ENCODE data around the gene ACYP2. TPM values are rescaled to one million over a fixed set of nuclear protein-coding genes. Genes with fewer than 3 reads are reported as not detected.

Gene ACYP2
- total and polyA plus RNA-seq, 4 experiments from 2014 or later = 13.1 to 16.9 (median 16.8) TPM

- no peak for DNase-seq
- H3K9me3 Mint-ChIP-seq = no peaks in the 10 kb centered on the region
- Histone ChIP-seq H3K36me3 (ENCODE audit: insufficient read depth, low read length) (no peaks in the 10 kb centered on the region), H3K4me3 (ENCODE audit: low read length in 2 of 2) (no peak overlapping the region), H3K27ac (ENCODE audit: low read depth, low read length) (no peak overlapping the region), H3K4me1 (ENCODE audit: insufficient read depth, low read length) (no peaks in the 10 kb centered on the region), H3K9me3 (ENCODE audit: control insufficient read depth in 1 of 2, low read length in 2 of 2) (no peaks in the 10 kb centered on the region), H3K27me3 (ENCODE audit: insufficient read depth, low read length) (no peaks in the 10 kb centered on the region)
- H3K27me3 Mint-ChIP-seq = peaks cover 1 to 2% of the 10 kb centered on the region in 2 donors
- intact Hi-C loops (cut with micrococcal nuclease) = no loop called here
- no peak overlapping the region for H3K4me3 Mint-ChIP-seq
- POLR2A ChIA-PET (ENCODE audit: partially characterized antibody) = no interaction called here
- H3K4me1 Mint-ChIP-seq = no peaks in the 10 kb centered on the region
- CTCF ChIA-PET (ENCODE audit: partially characterized antibody) = no interaction called here
- peaks cover 0 to 8% of the 10 kb centered on the region in 2 donors for H3K36me3 Mint-ChIP-seq
- peak overlapping the region in 1 of 7 donors; percentile 14 for H3K27ac Mint-ChIP-seq
Measured at GRCh38 chr2:54308186-54308585, 192.8 kb downstream of the ACYP2 start.

- POLR2A ChIA-PET (ENCODE audit: partially characterized antibody) = no interaction called here
- H3K4me1 Mint-ChIP-seq = no peaks in the 10 kb centered on the region
- H3K27me3 ChIP-seq (ENCODE audit: insufficient read depth, low read length) = no peaks in the 10 kb centered on the region
Measured at GRCh38 chr2:54308782-54309181, 193.4 kb downstream of the ACYP2 start.

GRCh38 chr2:54310311-54310710, 194.9 kb downstream of the ACYP2 start:
- H3K36me3 ChIP-seq (ENCODE audit: insufficient read depth, low read length) = no peaks in the 10 kb centered on the region
- no peak overlapping the region for H3K4me3 ChIP-seq (ENCODE audit: low read length in 2 of 2)
- intact Hi-C loops (cut with micrococcal nuclease) = no loop called here
- no peaks in the 10 kb centered on the region for H3K27me3 ChIP-seq (ENCODE audit: insufficient read depth, low read length)
- DNase-seq = no peak
- H3K9me3 ChIP-seq (ENCODE audit: control insufficient read depth in 1 of 2, low read length in 2 of 2) = no peaks in the 10 kb centered on the region
- CTCF ChIA-PET (ENCODE audit: partially characterized antibody) = no interaction called here
- Mint-ChIP-seq H3K27ac (no peak overlapping the region), H3K4me3 (no peak overlapping the region), H3K9me3 (no peaks in the 10 kb centered on the region), H3K4me1 (no peaks in the 10 kb centered on the region), H3K36me3 (peaks cover 0 to 8% of the 10 kb centered on the region in 2 donors), H3K27me3 (peaks cover 2 to 4% of the 10 kb centered on the region in 2 donors)
- H3K4me1 ChIP-seq (ENCODE audit: insufficient read depth, low read length) = no peaks in the 10 kb centered on the region
- no peak overlapping the region for H3K27ac ChIP-seq (ENCODE audit: low read depth, low read length)
- POLR2A ChIA-PET (ENCODE audit: partially characterized antibody) = no interaction called here

More at GRCh38 chr2:54308782-54309181, 193.4 kb downstream of the ACYP2 start:
- no peak overlapping the region for H3K27ac Mint-ChIP-seq
- Histone ChIP-seq H3K4me3 (ENCODE audit: low read length in 2 of 2) (no peak overlapping the region), H3K27ac (ENCODE audit: low read depth, low read length) (no peak overlapping the region), H3K4me1 (ENCODE audit: insufficient read depth, low read length) (no peaks in the 10 kb centered on the region), H3K9me3 (ENCODE audit: control insufficient read depth in 1 of 2, low read length in 2 of 2) (no peaks in the 10 kb centered on the region), H3K36me3 (ENCODE audit: insufficient read depth, low read length) (no peaks in the 10 kb centered on the region)
- no peak for DNase-seq
- peaks cover 0 to 8% of the 10 kb centered on the region in 2 donors for H3K36me3 Mint-ChIP-seq
- intact Hi-C loops (cut with micrococcal nuclease) = no loop called here
- H3K4me3 Mint-ChIP-seq = no peak overlapping the region
- CTCF ChIA-PET (ENCODE audit: partially characterized antibody) = no interaction called here
- H3K27me3 Mint-ChIP-seq = peaks cover 1 to 2% of the 10 kb centered on the region in 2 donors
- H3K9me3 Mint-ChIP-seq = no peaks in the 10 kb centered on the region

- Mint-ChIP-seq H3K9me3 (peaks cover 0 to 4% (median 0%) of the 10 kb centered on the region in 8 donors), H3K4me1 (no peaks in the 10 kb centered on the region), H3K27ac (no peak overlapping the region), H3K4me3 (no peak overlapping the region), H3K27me3 (peaks cover 2 to 4% of the 10 kb centered on the region in 2 donors), H3K36me3 (peaks cover 0 to 8% of the 10 kb centered on the region in 2 donors)
- intact Hi-C loops (cut with micrococcal nuclease) = no loop called here
- Histone ChIP-seq H3K27me3 (ENCODE audit: insufficient read depth, low read length) (no peaks in the 10 kb centered on the region), H3K4me1 (ENCODE audit: insufficient read depth, low read length) (no peaks in the 10 kb centered on the region), H3K27ac (ENCODE audit: low read depth, low read length) (no peak overlapping the region), H3K4me3 (ENCODE audit: low read length in 2 of 2) (no peak overlapping the region), H3K36me3 (ENCODE audit: insufficient read depth, low read length) (no peaks in the 10 kb centered on the region), H3K9me3 (ENCODE audit: control insufficient read depth in 1 of 2, low read length in 2 of 2) (no peaks in the 10 kb centered on the region)
- POLR2A ChIA-PET (ENCODE audit: partially characterized antibody) = no interaction called here
- no peak for DNase-seq
- CTCF ChIA-PET (ENCODE audit: partially characterized antibody) = no interaction called here
Measured at GRCh38 chr2:54310961-54311360, 195.5 kb downstream of the ACYP2 start.

- no peak overlapping the region for H3K27ac ChIP-seq (ENCODE audit: low read depth, low read length)
- no peaks in the 10 kb centered on the region for H3K27me3 ChIP-seq (ENCODE audit: insufficient read depth, low read length)
- peaks cover 0 to 1% of the 10 kb centered on the region in 2 donors for H3K36me3 Mint-ChIP-seq
- DNase-seq = no peak
- H3K4me1 ChIP-seq (ENCODE audit: insufficient read depth, low read length) = no peaks in the 10 kb centered on the region
- H3K9me3 Mint-ChIP-seq = peaks cover 0 to 7% (median 0%) of the 10 kb centered on the region in 8 donors
- intact Hi-C loops (cut with micrococcal nuclease) = no loop called here
- ChIA-PET CTCF (ENCODE audit: partially characterized antibody) (no interaction called here), POLR2A (ENCODE audit: partially characterized antibody) (no interaction called here)
- no peak overlapping the region for H3K4me3 Mint-ChIP-seq
- peaks cover 2 to 4% of the 10 kb centered on the region in 2 donors for H3K27me3 Mint-ChIP-seq
- no peaks in the 10 kb centered on the region for H3K36me3 ChIP-seq (ENCODE audit: insufficient read depth, low read length)
- H3K27ac Mint-ChIP-seq = no peak overlapping the region
- no peaks in the 10 kb centered on the region for H3K9me3 ChIP-seq (ENCODE audit: control insufficient read depth in 1 of 2, low read length in 2 of 2)
- H3K4me1 Mint-ChIP-seq = no peaks in the 10 kb centered on the region
- H3K4me3 ChIP-seq (ENCODE audit: low read length in 2 of 2) = no peak overlapping the region
Measured at GRCh38 chr2:54313147-54313546, 197.7 kb downstream of the ACYP2 start.

GRCh38 chr2:54317973-54318372, 202.6 kb downstream of the ACYP2 start:
- DNase-seq = no peak
- H3K27ac Mint-ChIP-seq = no peak overlapping the region
- no peaks in the 10 kb centered on the region for H3K36me3 ChIP-seq (ENCODE audit: insufficient read depth, low read length)
- peaks cover 0 to 7% (median 0%) of the 10 kb centered on the region in 8 donors for H3K9me3 Mint-ChIP-seq
- intact Hi-C loops (cut with micrococcal nuclease) = no loop called here
- peaks cover 0 to 11% of the 10 kb centered on the region in 2 donors for H3K27me3 Mint-ChIP-seq
- no peak overlapping the region for H3K4me3 ChIP-seq (ENCODE audit: low read length in 2 of 2)
- no peaks in the 10 kb centered on the region for H3K27me3 ChIP-seq (ENCODE audit: insufficient read depth, low read length)
- no peaks in the 10 kb centered on the region for H3K4me1 Mint-ChIP-seq
- no peaks in the 10 kb centered on the region for H3K4me1 ChIP-seq (ENCODE audit: insufficient read depth, low read length)
- no peak overlapping the region for H3K4me3 Mint-ChIP-seq
- CTCF ChIA-PET (ENCODE audit: partially characterized antibody) = no interaction called here
- no peak overlapping the region for H3K27ac ChIP-seq (ENCODE audit: low read depth, low read length)
- POLR2A ChIA-PET (ENCODE audit: partially characterized antibody) = no interaction called here
- H3K9me3 ChIP-seq (ENCODE audit: control insufficient read depth in 1 of 2, low read length in 2 of 2) = no peaks in the 10 kb centered on the region
- no peaks in the 10 kb centered on the region for H3K36me3 Mint-ChIP-seq

- peaks cover 0 to 7% (median 0%) of the 10 kb centered on the region in 8 donors for H3K9me3 Mint-ChIP-seq
- DNase-seq = no peak
- H3K4me3 Mint-ChIP-seq = no peak overlapping the region
- Histone ChIP-seq H3K9me3 (ENCODE audit: control insufficient read depth in 1 of 2, low read length in 2 of 2) (no peaks in the 10 kb centered on the region), H3K27me3 (ENCODE audit: insufficient read depth, low read length) (no peaks in the 10 kb centered on the region), H3K4me3 (ENCODE audit: low read length in 2 of 2) (no peak overlapping the region), H3K4me1 (ENCODE audit: insufficient read depth, low read length) (no peaks in the 10 kb centered on the region), H3K27ac (ENCODE audit: low read depth, low read length) (no peak overlapping the region), H3K36me3 (ENCODE audit: insufficient read depth, low read length) (no peaks in the 10 kb centered on the region)
- H3K27me3 Mint-ChIP-seq = peaks cover 0 to 11% of the 10 kb centered on the region in 2 donors
- POLR2A ChIA-PET (ENCODE audit: partially characterized antibody) = no interaction called here
- H3K36me3 Mint-ChIP-seq = no peaks in the 10 kb centered on the region
- intact Hi-C loops (cut with micrococcal nuclease) = no loop called here
- CTCF ChIA-PET (ENCODE audit: partially characterized antibody) = no interaction called here
- no peaks in the 10 kb centered on the region for H3K4me1 Mint-ChIP-seq
- no peak overlapping the region for H3K27ac Mint-ChIP-seq
Measured at GRCh38 chr2:54318821-54319220, 203.4 kb downstream of the ACYP2 start.

GRCh38 chr2:54321047-54321446, 205.6 kb downstream of the ACYP2 start:
- Mint-ChIP-seq H3K27me3 (peaks cover 0 to 10% of the 10 kb centered on the region in 2 donors), H3K9me3 (peaks cover 0 to 13% (median 6%) of the 10 kb centered on the region in 8 donors), H3K36me3 (no peaks in the 10 kb centered on the region), H3K4me1 (no peaks in the 10 kb centered on the region), H3K4me3 (no peak overlapping the region), H3K27ac (no peak overlapping the region)
- intact Hi-C loops (cut with micrococcal nuclease) = no loop called here
- Histone ChIP-seq H3K27ac (ENCODE audit: low read depth, low read length) (no peak overlapping the region), H3K27me3 (ENCODE audit: insufficient read depth, low read length) (no peaks in the 10 kb centered on the region), H3K36me3 (ENCODE audit: insufficient read depth, low read length) (no peaks in the 10 kb centered on the region), H3K4me3 (ENCODE audit: low read length in 2 of 2) (no peak overlapping the region), H3K4me1 (ENCODE audit: insufficient read depth, low read length) (no peaks in the 10 kb centered on the region), H3K9me3 (ENCODE audit: control insufficient read depth in 1 of 2, low read length in 2 of 2) (no peaks in the 10 kb centered on the region)
- POLR2A ChIA-PET (ENCODE audit: partially characterized antibody) = no interaction called here
- no peak for DNase-seq
- CTCF ChIA-PET (ENCODE audit: partially characterized antibody) = no interaction called here

Data from CD4-positive, alpha-beta memory T cell (primary cell).